ENCODE measurements around the gene NR6A1.

DNA sequence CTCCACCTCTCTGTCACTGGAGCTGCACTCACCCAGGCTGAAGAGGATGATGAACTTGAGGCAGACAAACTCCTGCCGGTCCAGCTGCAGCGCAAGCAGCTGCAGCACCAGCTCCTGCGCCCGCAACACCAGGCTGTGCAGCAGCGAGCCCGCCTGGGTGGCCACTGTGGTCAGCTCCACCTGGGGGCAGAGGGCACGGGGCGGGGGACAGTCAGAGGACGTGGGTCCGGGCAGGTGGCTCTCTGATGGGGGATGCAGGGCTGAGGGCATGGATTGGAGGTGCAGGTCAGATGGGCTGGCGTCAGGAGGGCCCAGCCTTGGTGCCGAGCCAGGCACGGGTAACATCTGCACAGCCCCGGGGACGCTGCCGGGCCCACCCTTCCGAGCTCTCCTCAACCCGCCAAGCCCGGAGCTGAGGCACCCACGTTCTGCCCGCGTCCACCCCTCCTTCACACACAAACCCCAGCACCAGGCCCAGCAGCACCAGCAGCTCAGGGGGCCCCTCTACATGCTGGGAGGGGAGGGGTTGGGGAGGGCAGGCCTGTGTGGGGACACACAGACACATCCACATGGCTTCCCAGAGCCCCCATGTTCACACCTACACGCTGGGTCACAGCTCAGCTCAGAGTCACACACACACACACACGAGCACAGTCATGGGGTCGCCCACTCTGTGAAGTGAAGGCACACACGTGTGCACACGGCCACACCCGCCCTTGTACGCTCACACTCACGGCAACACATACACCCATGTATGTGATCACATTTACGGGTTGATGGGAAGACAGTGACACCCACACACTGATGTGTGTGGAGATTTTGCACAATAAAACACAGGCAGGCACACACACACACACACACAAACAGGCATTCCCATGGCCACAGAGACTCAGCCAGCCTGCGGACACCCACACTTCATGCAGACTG lies 279.8 kb downstream of the NR6A1 start:
- TF ChIP-seq, protein P1, sequence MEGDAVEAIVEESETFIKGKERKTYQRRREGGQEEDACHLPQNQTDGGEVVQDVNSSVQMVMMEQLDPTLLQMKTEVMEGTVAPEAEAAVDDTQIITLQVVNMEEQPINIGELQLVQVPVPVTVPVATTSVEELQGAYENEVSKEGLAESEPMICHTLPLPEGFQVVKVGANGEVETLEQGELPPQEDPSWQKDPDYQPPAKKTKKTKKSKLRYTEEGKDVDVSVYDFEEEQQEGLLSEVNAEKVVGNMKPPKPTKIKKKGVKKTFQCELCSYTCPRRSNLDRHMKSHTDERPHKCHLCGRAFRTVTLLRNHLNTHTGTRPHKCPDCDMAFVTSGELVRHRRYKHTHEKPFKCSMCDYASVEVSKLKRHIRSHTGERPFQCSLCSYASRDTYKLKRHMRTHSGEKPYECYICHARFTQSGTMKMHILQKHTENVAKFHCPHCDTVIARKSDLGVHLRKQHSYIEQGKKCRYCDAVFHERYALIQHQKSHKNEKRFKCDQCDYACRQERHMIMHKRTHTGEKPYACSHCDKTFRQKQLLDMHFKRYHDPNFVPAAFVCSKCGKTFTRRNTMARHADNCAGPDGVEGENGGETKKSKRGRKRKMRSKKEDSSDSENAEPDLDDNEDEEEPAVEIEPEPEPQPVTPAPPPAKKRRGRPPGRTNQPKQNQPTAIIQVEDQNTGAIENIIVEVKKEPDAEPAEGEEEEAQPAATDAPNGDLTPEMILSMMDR (IDR thresholded peaks at IDR 0.05 in 8 of 11, conservative IDR thresholded peaks at IDR 0.05 in 3 of 11), result no peak
- TF ChIP-seq POLR2A (IDR thresholded peaks at IDR 0.05), result no peak
